Ovary (tissue), 9 donors: Measurements from ENCODE around the gene POC1A. TPM values are rescaled to one million over a fixed set of nuclear protein-coding genes. Genes with fewer than 3 reads are reported as not detected.

Experiments used
- DNase-seq, 5 donors: peaks; one replicate each; pipeline ENCODE4 v3.0.0-alpha.2; 2019 to 2020
- H3K27ac ChIP-seq, 2 donors: fragments of 200-600 bp; one replicate each; pipeline versions ENCODE4 v1.5.1 to v1.8.0; 2019 to 2022
- H3K27me3 ChIP-seq: fragments of 200-600 bp; one replicate; pipeline ENCODE4 v1.8.0; 2022
- H3K36me3 ChIP-seq: fragments of 200-600 bp; sonication (generic); one replicate; pipeline ENCODE4 v1.5.1; 2019
- H3K4me1 ChIP-seq: one replicate; pipeline ENCODE4 v1.8.1; 2013; ENCODE audit warnings: mild to moderate bottlenecking, moderate library complexity; ENCODE audit not compliant: insufficient read depth
- H3K4me3 ChIP-seq: fragments of 200-600 bp; sonication (generic); one replicate; pipeline ENCODE4 v1.5.1; 2017
- H3K9me3 ChIP-seq, 2 donors: fragments of 200-600 bp in 1 of 2; sonication (generic) in 1 of 2; one replicate each; pipeline versions ENCODE4 v1.5.1 to v1.8.1; 2013 to 2019; ENCODE audit warnings: mild to moderate bottlenecking in 1 of 2, moderate library complexity in 1 of 2
- EP300 ChIP-seq: sonication (generic); formaldehyde crosslinking; IDR thresholded peaks from one replicate; pipeline ENCODE4 v1.6.1; 2017; ENCODE audit warnings: antibody characterized with exemption
- POLR2A ChIP-seq: fragments of 450-650 bp; IDR thresholded peaks from one replicate; pipeline ENCODE4 v1.6.1; 2017; ENCODE audit warnings: antibody characterized with exemption, mild to moderate bottlenecking, moderate library complexity
- WGBS, 3 donors: extraction: QIAGEN DNeasy Blood & Tissue Kit in 1 of 3; methylation state at CpG; one replicate each; pipeline versions ENCODE4 v1.1.5 to v1.1.7; 2013 to 2017; 5-methylcytosine and 5-hydroxymethylcytosine counted together
- intact Hi-C, 4 donors: fragments of 100-400 bp; cut with DNase I; formaldehyde crosslinking; loops; one replicate each; pipeline versions ENCODE4 v1.11.0 to v1.15.1; 2022 to 2023
- polyA plus RNA-seq, 2 donors: library from polyadenylated mRNA; stranded (reverse); fragments of 200-250 nt in 1 of 2; fragments of 350-450 nt in 1 of 2; fragmentation: Illumina TruSeq in 1 of 2; extraction: RNeasy Lipid Tissue Mini Kit (QIAGEN cat#74804) in 1 of 2; gene quantifications; one replicate each; pipeline ENCODE4 v1.2.3, GENCODE V29; 2013 to 2014
- total RNA-seq, 7 donors: library from RNA; depleted of rRNA in 2 of 7; stranded (reverse); fragments of >200 nt in 2 of 7; fragmentation: NEBNext Ultra II Directional in 3 of 7; extraction: Animal tissue kit (Norgen Biotek cat#: 25700) in 3 of 7; gene quantifications; one replicate each; pipeline versions ENCODE4 v1.1.0 to v1.2.4, GENCODE V29; 2016 to 2023
- TF ChIP-seq, protein P1 (sequence below), 3 donors: fragments of 450-650 bp in 2 of 3; fragments of 200-600 bp in 1 of 3; IDR thresholded peaks; one replicate each; pipeline versions ENCODE4 v1.5.1 to v1.8.0; 2016 to 2022; ENCODE audit warnings: antibody characterized with exemption in 3 of 3, mild to moderate bottlenecking in 1 of 3
- donor health status: DM: no; HTN: no; CAD: no; lungs with moderate emphysema.
- donor health status: DM: no; HTN: no; CAD: no.
- donor health status: Bipolar disorder and iron deficiency.
- donor health status: DM: yes; HTN: yes; CAD: no.
- donor health status: DM: no; HTN: no; CAD: no.
- donor health status: DM: yes; HTN: yes; CAD: no.

The POC1A gene
- total and polyA plus RNA-seq, 9 donors = 0.53 to 1.8 (median 1.3) TPM

DNA sequence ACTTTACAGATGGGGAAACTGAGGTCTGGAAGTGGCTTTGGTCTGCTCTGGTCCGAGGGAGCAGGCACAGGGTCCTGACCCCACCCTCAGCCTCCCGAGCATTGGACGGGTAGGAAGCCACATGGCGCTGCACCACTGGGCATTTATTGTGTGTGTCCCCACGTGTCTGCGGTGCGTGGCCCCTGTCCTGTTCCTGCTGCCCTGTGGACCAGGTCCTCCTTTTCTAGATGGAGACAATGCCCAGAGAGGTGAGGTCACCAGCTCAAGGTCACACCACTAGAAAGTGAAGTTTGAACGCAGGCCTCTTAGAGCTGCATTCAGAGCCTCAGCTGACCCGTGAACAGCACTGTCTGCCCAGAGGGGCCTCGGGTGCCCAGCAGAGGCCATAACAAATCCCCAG is 124.7 kb downstream of the POC1A start:
- no peak overlapping the region for H3K27ac ChIP-seq
- no peak for TF ChIP-seq EP300
- TF ChIP-seq POLR2A = no peak
- TF ChIP-seq, protein P1, sequence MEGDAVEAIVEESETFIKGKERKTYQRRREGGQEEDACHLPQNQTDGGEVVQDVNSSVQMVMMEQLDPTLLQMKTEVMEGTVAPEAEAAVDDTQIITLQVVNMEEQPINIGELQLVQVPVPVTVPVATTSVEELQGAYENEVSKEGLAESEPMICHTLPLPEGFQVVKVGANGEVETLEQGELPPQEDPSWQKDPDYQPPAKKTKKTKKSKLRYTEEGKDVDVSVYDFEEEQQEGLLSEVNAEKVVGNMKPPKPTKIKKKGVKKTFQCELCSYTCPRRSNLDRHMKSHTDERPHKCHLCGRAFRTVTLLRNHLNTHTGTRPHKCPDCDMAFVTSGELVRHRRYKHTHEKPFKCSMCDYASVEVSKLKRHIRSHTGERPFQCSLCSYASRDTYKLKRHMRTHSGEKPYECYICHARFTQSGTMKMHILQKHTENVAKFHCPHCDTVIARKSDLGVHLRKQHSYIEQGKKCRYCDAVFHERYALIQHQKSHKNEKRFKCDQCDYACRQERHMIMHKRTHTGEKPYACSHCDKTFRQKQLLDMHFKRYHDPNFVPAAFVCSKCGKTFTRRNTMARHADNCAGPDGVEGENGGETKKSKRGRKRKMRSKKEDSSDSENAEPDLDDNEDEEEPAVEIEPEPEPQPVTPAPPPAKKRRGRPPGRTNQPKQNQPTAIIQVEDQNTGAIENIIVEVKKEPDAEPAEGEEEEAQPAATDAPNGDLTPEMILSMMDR (IDR thresholded peaks at IDR 0.05) = no peak
- 71 to 86% (median 83%) methylated on average over 10 of the region's 10 CpGs for WGBS, 3 donors
- DNase-seq = no peak
- H3K27me3 ChIP-seq = no peaks in the 10 kb centered on the region
- intact Hi-C loops = no loop called here
- no peak overlapping the region for H3K4me3 ChIP-seq
- no peaks in the 10 kb centered on the region for H3K9me3 ChIP-seq
- no peaks in the 10 kb centered on the region for H3K36me3 ChIP-seq
- H3K4me1 ChIP-seq = no peaks in the 10 kb centered on the region

DNA sequence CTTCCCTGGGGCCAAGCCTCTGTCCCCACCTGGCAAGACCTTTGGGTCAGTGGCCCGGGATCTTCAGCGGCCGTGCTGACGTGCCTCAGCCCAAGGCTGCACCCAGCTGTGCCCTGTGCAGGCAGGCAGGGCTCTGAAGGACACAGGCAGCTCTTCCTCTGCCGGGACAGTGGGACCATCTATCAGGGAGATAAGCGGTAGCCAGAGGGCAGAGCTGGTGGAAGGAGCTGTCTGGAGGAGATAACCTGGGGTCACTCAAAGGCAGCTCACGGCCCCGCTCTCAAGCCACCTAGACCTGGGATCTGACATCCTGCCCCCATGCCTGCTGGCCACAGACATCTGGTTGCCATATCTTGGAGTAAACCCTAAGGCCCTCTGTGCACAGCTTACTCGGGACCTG is 125.2 kb downstream of the POC1A start:
- no peaks in the 10 kb centered on the region for H3K36me3 ChIP-seq
- WGBS, 3 donors = 57 to 66% (median 60%) methylated on average over 9 of the region's 9 CpGs
- no peak for TF ChIP-seq POLR2A
- no peak for TF ChIP-seq EP300
- TF ChIP-seq, protein P1 (IDR thresholded peaks at IDR 0.05) = no peak

DNA sequence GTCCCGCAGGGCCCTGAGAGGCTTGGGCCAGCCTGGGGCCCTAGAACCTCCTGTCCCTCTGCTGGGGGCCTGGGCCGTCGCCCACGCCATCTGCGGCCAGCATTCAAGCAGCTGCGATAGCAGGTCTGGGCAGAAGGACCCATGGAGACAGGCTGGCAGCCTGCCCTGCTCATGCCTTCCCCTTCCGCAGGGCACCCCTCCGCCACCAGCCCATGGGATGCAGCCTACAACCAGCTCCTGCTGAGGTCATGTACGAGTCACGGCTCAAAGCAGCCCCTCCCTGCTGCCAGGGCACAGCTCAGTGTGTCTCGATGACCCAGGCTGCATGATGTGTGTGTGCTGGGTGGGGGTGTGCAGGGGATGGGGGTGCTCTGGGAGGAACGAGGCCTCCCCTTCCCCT is 125.7 kb downstream of the POC1A start:
- no peaks in the 10 kb centered on the region for H3K27me3 ChIP-seq
- TF ChIP-seq EP300 (no peak), POLR2A (no peak)
- TF ChIP-seq, protein P1 (IDR thresholded peaks at IDR 0.05) = no peak
- H3K4me1 ChIP-seq = no peaks in the 10 kb centered on the region
- WGBS, 3 donors = 69 to 93% (median 79%) methylated on average over 11 to 12 of the region's 12 CpGs
- H3K27ac ChIP-seq = no peak overlapping the region
- DNase-seq = no peak
- no peaks in the 10 kb centered on the region for H3K9me3 ChIP-seq
- H3K4me3 ChIP-seq = no peak overlapping the region
- H3K36me3 ChIP-seq = no peaks in the 10 kb centered on the region
- intact Hi-C loops = no loop called here

More for the DNA sequence above, 125.2 kb downstream of the POC1A start:
- Histone ChIP-seq H3K4me3 (no peak overlapping the region), H3K27ac (no peak overlapping the region), H3K4me1 (no peaks in the 10 kb centered on the region), H3K9me3 (no peaks in the 10 kb centered on the region), H3K27me3 (no peaks in the 10 kb centered on the region)
- intact Hi-C loops = no loop called here
- DNase-seq = no peak

DNA sequence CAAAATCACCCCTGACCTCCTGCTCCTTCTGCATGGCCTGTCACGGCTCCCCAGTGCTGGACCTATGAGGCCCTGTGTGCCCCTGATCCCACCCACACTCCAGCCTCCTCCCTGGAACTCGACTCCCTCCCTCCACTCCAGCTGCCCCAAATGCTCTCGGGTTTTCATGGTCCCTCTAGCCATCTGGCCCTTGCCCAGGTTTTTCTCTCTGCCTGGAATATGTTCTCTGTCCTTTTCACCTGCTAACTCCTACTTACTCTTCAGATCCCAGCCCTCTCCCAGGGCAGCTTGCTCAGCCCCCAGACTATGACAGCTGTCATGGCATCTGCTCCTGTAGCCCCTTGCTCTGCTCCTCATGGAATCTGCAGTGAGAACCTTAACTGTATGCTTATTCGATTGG is 128.2 kb downstream of the POC1A start:
- no peak for DNase-seq
- intact Hi-C loops = no loop called here
- Histone ChIP-seq H3K27me3 (no peaks in the 10 kb centered on the region), H3K4me3 (no peak overlapping the region), H3K4me1 (no peaks in the 10 kb centered on the region), H3K9me3 (no peaks in the 10 kb centered on the region), H3K27ac (no peak overlapping the region), H3K36me3 (no peaks in the 10 kb centered on the region)
- 34 to 37% (median 35%) methylated on average over 4 of the region's 4 CpGs for WGBS, 3 donors
- TF ChIP-seq, protein P1 (IDR thresholded peaks at IDR 0.05) = no peak
- no peak for TF ChIP-seq POLR2A
- no peak for TF ChIP-seq EP300

DNA sequence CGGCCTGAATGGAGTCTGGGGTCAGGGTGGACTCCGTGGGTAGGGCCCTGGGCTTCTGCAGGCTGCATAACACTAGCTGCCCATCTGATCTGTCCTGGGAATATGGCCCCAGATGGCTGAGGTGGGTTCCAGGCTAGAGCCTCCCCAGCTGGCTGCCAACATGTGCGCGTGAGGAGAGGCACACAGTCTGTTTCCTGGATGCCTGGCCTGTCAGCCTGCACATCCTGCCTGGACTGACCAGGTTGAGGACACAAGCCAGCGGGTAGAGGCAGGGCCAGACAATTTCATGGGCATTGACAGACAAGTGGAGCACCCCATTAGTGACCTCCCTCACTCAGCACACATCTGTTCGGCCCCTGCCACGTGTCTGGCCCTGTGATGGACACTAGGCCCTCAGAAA is 128.8 kb downstream of the POC1A start:
- H3K9me3 ChIP-seq = no peaks in the 10 kb centered on the region
- no peak overlapping the region for H3K4me3 ChIP-seq
- H3K36me3 ChIP-seq = no peaks in the 10 kb centered on the region
- TF ChIP-seq EP300 (no peak), POLR2A (no peak)
- TF ChIP-seq, protein P1 (IDR thresholded peaks at IDR 0.05) = no peak
- no peaks in the 10 kb centered on the region for H3K27me3 ChIP-seq
- intact Hi-C loops = no loop called here
- no peak overlapping the region for H3K27ac ChIP-seq
- no peak for DNase-seq
- 71 to 97% (median 80%) methylated on average over 6 to 7 of the region's 7 CpGs for WGBS, 3 donors
- H3K4me1 ChIP-seq = no peaks in the 10 kb centered on the region
